ENCODE measurements around the gene PPP1R37. TPM values are rescaled to one million over a fixed set of nuclear protein-coding genes. Genes with fewer than 3 reads are reported as not detected.
A peak's percentile ranks its signal among the peaks of the same experiment; 100 is the strongest.

PPP1R37 gene
- total RNA-seq, 2 donors from 2014 or later = 18.1 to 36.3 TPM

GRCh38 chr19:45158503-45159209, 65.7 kb downstream of the PPP1R37 start:
- Mint-ChIP-seq H3K27me3 (peaks cover 16% of the 10 kb centered on the region in 2 donors), H3K27ac (no peak overlapping the region), H3K4me3 (no peak overlapping the region), H3K36me3 (no peaks in the 10 kb centered on the region), H3K9me3 (no peaks in the 10 kb centered on the region), H3K4me1 (ENCODE audit: low read depth in 2 of 2) (peaks cover 13 to 15% of the 10 kb centered on the region in 2 donors)
- ATAC-seq (no peak), DNase-seq (ENCODE audit: low spot score) (no peak)

- no peak overlapping the region for H3K27ac Mint-ChIP-seq
- DNase-seq (ENCODE audit: low spot score) (no peak), ATAC-seq (no peak)
- no peaks in the 10 kb centered on the region for H3K36me3 Mint-ChIP-seq
- peaks cover 7 to 14% of the 10 kb centered on the region in 2 donors for H3K4me1 Mint-ChIP-seq (ENCODE audit: low read depth in 2 of 2)
- no peaks in the 10 kb centered on the region for H3K9me3 Mint-ChIP-seq
- peaks cover 10 to 16% of the 10 kb centered on the region in 2 donors for H3K27me3 Mint-ChIP-seq
- H3K4me3 Mint-ChIP-seq = no peak overlapping the region
These were observed 66.4 kb downstream of the PPP1R37 start for GRCh38 chr19:45159210-45159970.

- Mint-ChIP-seq H3K27ac (no peak overlapping the region), H3K9me3 (no peaks in the 10 kb centered on the region), H3K36me3 (no peaks in the 10 kb centered on the region), H3K4me1 (ENCODE audit: low read depth in 2 of 2) (peaks cover 6 to 17% of the 10 kb centered on the region in 2 donors), H3K4me3 (no peak overlapping the region), H3K27me3 (peaks cover 9 to 16% of the 10 kb centered on the region in 2 donors)
- ATAC-seq (no peak), DNase-seq (ENCODE audit: low spot score) (no peak)
These were observed 67.0 kb downstream of the PPP1R37 start for GRCh38 chr19:45159971-45160324.

- peaks cover 6 to 21% of the 10 kb centered on the region in 2 donors for H3K4me1 Mint-ChIP-seq (ENCODE audit: low read depth in 2 of 2)
- no peak within 1 kb of the TSS for H3K4me3 Mint-ChIP-seq
- H3K27ac Mint-ChIP-seq = no peak within 1 kb of the TSS
- DNase-seq (ENCODE audit: low spot score) (no peak), ATAC-seq (no peak)
- no peaks in the 10 kb centered on the region for H3K9me3 Mint-ChIP-seq
- H3K27me3 Mint-ChIP-seq = peaks cover 7 to 16% of the 10 kb centered on the region in 2 donors
- no peaks in the 10 kb centered on the region for H3K36me3 Mint-ChIP-seq
These were observed 68.1 kb downstream of the PPP1R37 start, which contains the start of gene NKPD1 for GRCh38 chr19:45160870-45161737. NKPD1 (minus strand) TSS chr19:45160982; CDS start chr19:45160150, 832 bp downstream.

GRCh38 chr19:45161738-45162607, 69.0 kb downstream of the PPP1R37 start:
- ATAC-seq = no peak
- Mint-ChIP-seq H3K4me1 (ENCODE audit: low read depth in 2 of 2) (peaks cover 6 to 22% of the 10 kb centered on the region in 2 donors), H3K27ac (no peak overlapping the region), H3K36me3 (no peaks in the 10 kb centered on the region), H3K27me3 (peaks cover 7 to 16% of the 10 kb centered on the region in 2 donors), H3K9me3 (no peaks in the 10 kb centered on the region), H3K4me3 (no peak overlapping the region)
- DNase-seq (ENCODE audit: low spot score) = no peak

- Mint-ChIP-seq H3K36me3 (no peaks in the 10 kb centered on the region), H3K27me3 (peaks cover 3 to 16% of the 10 kb centered on the region in 2 donors), H3K9me3 (no peaks in the 10 kb centered on the region)
These were observed 69.7 kb downstream of the PPP1R37 start for GRCh38 chr19:45162608-45163143.

GRCh38 chr19:45163156-45163555, 70.2 kb downstream of the PPP1R37 start:
- no peaks in the 10 kb centered on the region for H3K9me3 Mint-ChIP-seq
- DNase-seq (ENCODE audit: low spot score) (no peak), ATAC-seq (no peak)
- peaks cover under 1 to 12% of the 10 kb centered on the region in 2 donors for H3K27me3 Mint-ChIP-seq
- no peak overlapping the region for H3K27ac Mint-ChIP-seq
- no peaks in the 10 kb centered on the region for H3K36me3 Mint-ChIP-seq
- no peak overlapping the region for H3K4me3 Mint-ChIP-seq
- H3K4me1 Mint-ChIP-seq (ENCODE audit: low read depth in 2 of 2) = peaks cover 6 to 23% of the 10 kb centered on the region in 2 donors

More at GRCh38 chr19:45162608-45163143, 69.7 kb downstream of the PPP1R37 start:
- H3K4me1 Mint-ChIP-seq (ENCODE audit: low read depth in 2 of 2) = peaks cover 6 to 25% of the 10 kb centered on the region in 2 donors
- H3K4me3 Mint-ChIP-seq = no peak overlapping the region
- H3K27ac Mint-ChIP-seq = no peak overlapping the region
- no peak for ATAC-seq
- DNase-seq (ENCODE audit: low spot score) = no peak

GRCh38 chr19:45163751-45164460, 70.9 kb downstream of the PPP1R37 start:
- H3K36me3 Mint-ChIP-seq = no peaks in the 10 kb centered on the region
- no peaks in the 10 kb centered on the region for H3K9me3 Mint-ChIP-seq
- ATAC-seq (no peak), DNase-seq (ENCODE audit: low spot score) (no peak)
- H3K27me3 Mint-ChIP-seq = peaks cover 0 to 10% of the 10 kb centered on the region in 2 donors
- peaks cover 10 to 22% of the 10 kb centered on the region in 2 donors for H3K4me1 Mint-ChIP-seq (ENCODE audit: low read depth in 2 of 2)
- H3K4me3 Mint-ChIP-seq = no peak overlapping the region
- peak overlapping the region in 1 of 2 donors; percentile 21 for H3K27ac Mint-ChIP-seq

GRCh38 chr19:45164577-45165335, 71.8 kb downstream of the PPP1R37 start:
- Mint-ChIP-seq H3K4me3 (no peak overlapping the region), H3K27ac (peak overlapping the region in 1 of 2 donors; percentile 21), H3K27me3 (peaks cover 0 to 10% of the 10 kb centered on the region in 2 donors), H3K36me3 (no peaks in the 10 kb centered on the region), H3K9me3 (no peaks in the 10 kb centered on the region), H3K4me1 (ENCODE audit: low read depth in 2 of 2) (peaks cover 12 to 24% of the 10 kb centered on the region in 2 donors)
- DNase-seq (ENCODE audit: low spot score) = peak; percentile 85
- peak; percentile 81 to 91 for ATAC-seq

GRCh38 chr19:45166723-45167252, 73.8 kb downstream of the PPP1R37 start:
- Mint-ChIP-seq H3K4me1 (ENCODE audit: low read depth in 2 of 2) (peaks cover 15 to 36% of the 10 kb centered on the region in 2 donors), H3K27ac (peak overlapping the region in 1 of 2 donors; percentile 37), H3K27me3 (no peaks in the 10 kb centered on the region), H3K36me3 (no peaks in the 10 kb centered on the region), H3K9me3 (no peaks in the 10 kb centered on the region), H3K4me3 (no peak overlapping the region)
- no peak for DNase-seq (ENCODE audit: low spot score)
- ATAC-seq = no peak

- Mint-ChIP-seq H3K4me1 (ENCODE audit: low read depth in 2 of 2) (peaks cover 20 to 36% of the 10 kb centered on the region in 2 donors), H3K4me3 (no peak overlapping the region), H3K27me3 (no peaks in the 10 kb centered on the region), H3K27ac (peak overlapping the region; percentile 44 to 54), H3K36me3 (no peaks in the 10 kb centered on the region), H3K9me3 (no peaks in the 10 kb centered on the region)
- no peak for DNase-seq (ENCODE audit: low spot score)
- no peak for ATAC-seq
These were observed 75.9 kb downstream of the PPP1R37 start for GRCh38 chr19:45168767-45169351.
